COLO668 (cell line): Measurements from ENCODE around the gene SMAD7.

Experiments used
- DNase-seq: peaks from one replicate; lab custom pipeline; 2025; ENCODE audit not compliant: unreplicated experiment; lab: John Stamatoyannopoulos, UW

SMAD7 gene

GRCh38 chr18:48962252-48962993 is 11.7 kb upstream of the SMAD7 start:
- no peak for DNase-seq

DNA sequence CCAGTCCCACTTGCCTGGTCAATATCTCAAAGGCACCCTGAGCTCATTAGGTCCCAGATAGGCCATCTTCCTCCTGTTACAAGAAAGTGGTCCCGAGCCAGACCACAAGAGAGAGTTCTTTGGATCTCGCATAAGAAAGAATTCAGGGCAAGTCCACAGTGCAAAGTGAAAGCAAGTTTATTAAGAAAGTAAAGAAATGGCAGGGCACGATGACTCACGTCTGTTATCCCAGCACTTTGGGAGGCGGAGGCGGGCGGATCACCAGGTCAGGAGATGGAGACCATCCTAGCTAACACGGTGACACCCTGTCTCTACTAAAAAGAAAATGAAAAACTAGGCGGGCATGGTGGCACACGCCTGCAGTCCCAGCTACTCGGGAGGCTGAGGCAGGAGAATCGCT is 10.8 kb upstream of the SMAD7 start:
- DNase-seq: no peak

- no peak for DNase-seq
These were observed 9.5 kb upstream of the SMAD7 start for GRCh38 chr18:48959921-48960920.

DNA sequence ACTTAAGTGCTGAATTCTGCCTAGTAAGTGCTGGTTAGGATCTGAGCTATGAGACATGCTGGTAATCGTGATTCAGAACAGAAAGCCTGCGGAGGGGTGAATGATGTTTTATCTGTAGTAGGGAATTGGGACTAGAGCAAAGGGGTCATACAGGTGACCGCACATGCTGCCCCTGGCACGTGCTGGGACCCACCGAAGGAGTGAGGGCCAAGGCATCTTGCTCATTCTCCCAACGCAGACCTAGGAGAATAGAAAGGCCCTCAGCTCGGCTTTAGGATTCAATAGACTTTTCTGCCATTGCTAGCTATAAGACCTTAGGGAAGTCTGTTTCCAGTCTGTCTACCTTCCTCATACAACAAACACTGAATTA is 8.8 kb upstream of the SMAD7 start:
- DNase-seq: no peak

- DNase-seq: no peak
These were observed 8.2 kb upstream of the SMAD7 start for GRCh38 chr18:48958951-48959350.

- no peak for DNase-seq
These were observed 6.9 kb upstream of the SMAD7 start for GRCh38 chr18:48957616-48958015.

GRCh38 chr18:48957136-48957535 is 6.4 kb upstream of the SMAD7 start:
- no peak for DNase-seq

GRCh38 chr18:48956356-48956755 is 5.6 kb upstream of the SMAD7 start:
- DNase-seq: no peak

GRCh38 chr18:48955830-48956261 is 5.1 kb upstream of the SMAD7 start:
- DNase-seq: peak; percentile 27

- no peak for DNase-seq
These were observed 4.4 kb upstream of the SMAD7 start for GRCh38 chr18:48954886-48955819.

DNA sequence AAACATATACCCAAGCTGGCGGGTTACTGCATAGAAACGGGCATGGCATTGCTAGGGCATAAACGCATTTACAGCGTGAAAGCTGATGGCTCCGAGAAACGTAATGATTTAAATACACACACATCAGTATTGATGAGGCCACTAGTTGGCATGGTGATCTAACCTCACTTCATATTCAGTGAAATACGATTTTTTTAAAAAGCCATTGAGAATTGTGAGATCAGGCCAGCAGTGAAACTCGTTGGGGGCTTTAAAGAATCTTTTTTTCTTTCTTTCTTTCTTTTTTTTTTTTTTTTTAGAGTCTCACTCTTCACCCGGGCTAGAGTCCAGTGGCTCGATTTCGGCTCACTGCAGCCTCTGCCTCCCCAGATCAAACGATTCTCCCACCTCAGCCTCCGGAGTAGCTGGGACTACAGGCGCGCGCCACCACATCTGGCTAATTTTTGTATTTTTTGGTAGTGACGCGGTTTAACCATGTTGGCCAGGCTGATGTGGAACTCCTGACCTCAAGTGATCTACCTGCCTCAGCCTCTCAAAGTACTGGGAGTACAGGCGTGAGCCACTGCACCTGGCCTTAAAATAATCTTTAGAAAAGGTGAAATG is 2.4 kb upstream of the SMAD7 start:
- no peak for DNase-seq

DNA sequence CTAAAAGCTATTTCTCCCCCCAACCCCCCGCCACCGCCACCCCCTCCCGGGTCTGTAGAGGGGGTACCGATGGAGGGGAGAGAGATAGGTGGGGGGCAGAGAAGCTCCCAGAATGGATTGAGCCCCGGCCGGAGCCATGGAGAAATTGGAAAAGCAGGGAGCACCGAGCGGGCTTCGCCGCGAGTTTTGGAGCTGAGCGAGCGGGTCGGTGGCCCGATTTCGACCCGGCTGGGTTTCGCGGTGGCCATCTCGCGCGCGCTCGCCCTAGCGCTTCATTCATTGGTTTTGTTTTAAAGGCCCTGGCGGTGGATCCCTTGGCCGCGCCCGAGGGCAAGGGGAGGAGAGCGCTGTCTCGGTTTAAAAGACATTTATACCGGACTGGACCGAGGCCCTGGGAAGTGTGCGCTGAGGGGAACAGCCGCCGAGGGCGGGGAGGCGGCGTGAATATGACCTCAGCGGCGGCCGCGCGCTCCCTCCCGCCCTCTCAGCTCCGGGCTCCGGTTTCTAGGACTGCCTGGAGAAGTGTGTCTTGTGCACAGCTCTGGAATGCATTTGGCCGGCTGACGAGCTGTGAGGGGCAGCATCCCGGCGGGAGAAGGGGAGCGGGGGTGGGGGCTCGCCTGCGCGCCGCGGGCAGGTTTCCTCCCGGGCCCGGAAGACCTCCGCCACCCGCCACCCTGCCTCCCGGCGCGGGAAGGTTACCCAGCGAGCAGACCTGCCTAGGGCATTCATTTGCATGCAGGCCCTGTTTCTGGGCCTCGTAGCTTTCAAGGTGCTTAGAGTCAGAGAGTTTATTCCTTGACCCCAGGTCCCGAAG is 1.7 kb upstream of the SMAD7 start:
- DNase-seq: peak; percentile 90

- DNase-seq: peak; percentile 92
These were observed 902 bp upstream of the SMAD7 start for GRCh38 chr18:48951448-48952286.

DNA sequence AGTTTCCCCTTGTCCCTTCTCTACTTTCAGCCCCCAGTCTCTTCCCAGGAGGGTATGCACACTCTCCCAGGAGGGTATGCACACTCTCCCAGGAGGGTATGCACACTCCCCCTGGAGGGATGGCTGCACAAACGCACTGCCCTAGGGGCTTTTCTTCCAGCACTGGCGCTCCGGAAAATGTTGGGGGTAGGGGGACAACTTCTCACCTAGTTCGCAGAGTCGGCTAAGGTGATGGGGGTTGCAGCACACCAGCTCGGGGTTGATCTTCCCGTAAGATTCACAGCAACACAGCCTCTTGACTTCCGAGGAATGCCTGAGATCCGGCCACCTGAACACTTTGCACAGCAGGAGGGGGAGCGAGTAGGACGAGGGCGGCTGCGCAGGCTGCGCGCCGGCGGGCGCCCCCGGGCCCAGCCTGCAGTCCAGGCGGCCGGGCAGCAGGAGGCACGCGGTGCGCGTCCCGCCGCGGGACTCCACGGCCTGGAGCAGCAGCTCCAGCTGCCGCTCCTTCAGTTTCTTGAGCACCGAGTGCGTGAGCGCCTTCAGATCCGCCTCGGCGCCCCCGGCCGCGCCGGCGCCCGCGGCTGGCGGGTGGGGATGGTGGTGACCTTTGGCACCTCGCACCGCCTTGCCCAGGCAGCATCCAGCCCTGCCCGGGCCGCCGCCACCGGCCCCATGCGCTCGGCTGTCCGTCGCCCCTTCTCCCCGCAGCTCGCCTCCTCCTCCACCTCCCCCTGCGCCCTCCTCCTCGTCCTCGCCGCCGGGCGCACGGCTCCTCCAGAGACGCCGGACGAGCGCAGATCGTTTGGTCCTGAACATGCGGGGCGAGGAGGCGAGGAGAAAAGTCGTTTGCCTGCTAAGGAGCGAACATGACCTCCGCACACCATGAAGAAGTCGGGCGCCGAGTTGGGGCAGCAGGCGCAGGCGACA is 894 bp downstream of the SMAD7 start:
- peak; percentile 82 for DNase-seq

DNA sequence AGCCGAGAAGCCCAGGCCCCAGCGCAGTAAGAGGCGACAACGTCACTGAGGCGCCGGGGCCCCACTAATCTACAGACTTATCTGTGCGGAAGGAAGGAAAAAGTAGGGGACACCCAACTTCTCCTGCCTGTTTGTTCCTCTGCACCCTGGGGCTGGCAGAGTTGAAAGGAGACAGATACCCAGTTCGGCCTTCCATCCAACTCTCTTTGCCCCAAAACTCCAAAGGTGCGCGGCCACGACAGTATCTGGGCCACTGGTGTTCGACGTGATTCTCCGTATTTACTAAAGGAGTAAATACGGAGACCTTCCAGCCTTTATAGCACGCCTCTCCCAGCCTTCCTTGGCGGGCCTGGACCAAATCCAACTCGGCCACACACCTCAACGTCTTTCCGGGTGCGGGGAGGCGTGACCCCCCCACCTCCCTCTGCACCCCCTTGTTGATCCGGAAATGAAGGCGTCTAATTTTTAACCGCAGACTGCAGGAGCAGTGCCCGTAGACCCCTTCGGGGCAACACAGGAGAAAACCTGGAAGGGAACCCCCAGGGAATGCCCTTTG is 1.6 kb downstream of the SMAD7 start:
- DNase-seq: peak; percentile 60

- DNase-seq: peak; percentile 74
These were observed 2.4 kb downstream of the SMAD7 start for GRCh38 chr18:48948112-48949049.
